Astrocyte of the cerebellum (primary cell): Measurements from ENCODE around the gene FANK1.
"Not testable (repeated sequence)": the region's sequence is repeated elsewhere in the genome, so short reads cannot be mapped to it uniquely, and the experiment has no call there.

Experiments
- DNase-seq: peaks from one replicate; pipeline ENCODE4 v3.0.0-alpha.2; 2011; ENCODE audit warnings: low read depth
- H3K4me3 ChIP-seq: 2 replicates; pipeline ENCODE4 v1.5.1; 2011; ENCODE audit warnings: mild to moderate bottlenecking, low read depth, low read length, moderate library complexity
- CTCF ChIP-seq: IDR thresholded peaks from 2 replicates; pipeline ENCODE4 v1.5.1; 2012; ENCODE audit warnings: low read length, low read depth, moderate library complexity, mild to moderate bottlenecking; ENCODE audit errors: missing control alignments
- in situ Hi-C: cut with HindIII; loops from 2 replicates; pipeline ENCODE4 v1.10.0; 2017; ENCODE audit warnings: low sequenced_read_pairs

The FANK1 gene

GRCh38 chr10:125895130-125896087 lies 955 bp upstream of the FANK1 start:
- peak overlapping the region; percentile 62 for H3K4me3 ChIP-seq
- DNase-seq, in situ Hi-C loops: not testable (repeated sequence)

GRCh38 chr10:125897317-125897716 lies 953 bp downstream of the FANK1 start:
- DNase-seq, in situ Hi-C loops: not testable (repeated sequence)
- peak overlapping the region; percentile 62 for H3K4me3 ChIP-seq

GRCh38 chr10:125900963-125901362 lies 4.6 kb downstream of the FANK1 start:
- in situ Hi-C loops, DNase-seq, H3K4me3 ChIP-seq: not testable (repeated sequence)

- H3K4me3 ChIP-seq, DNase-seq, in situ Hi-C loops: not testable (repeated sequence)
Measured at GRCh38 chr10:125903135-125903640, 6.8 kb downstream of the FANK1 start.

- H3K4me3 ChIP-seq, DNase-seq, in situ Hi-C loops: not testable (repeated sequence)
Measured at GRCh38 chr10:125905069-125905994, 9.0 kb downstream of the FANK1 start.

- H3K4me3 ChIP-seq, in situ Hi-C loops, DNase-seq: not testable (repeated sequence)
Measured at GRCh38 chr10:125907598-125907997, 11.2 kb downstream of the FANK1 start.

GRCh38 chr10:125908813-125909212 lies 12.4 kb downstream of the FANK1 start:
- H3K4me3 ChIP-seq, in situ Hi-C loops, DNase-seq: not testable (repeated sequence)

- in situ Hi-C loops, DNase-seq, H3K4me3 ChIP-seq: not testable (repeated sequence)
Measured at GRCh38 chr10:125909491-125909890, 13.1 kb downstream of the FANK1 start.

- no peak for DNase-seq
- no peak for TF ChIP-seq CTCF
- no peak overlapping the region for H3K4me3 ChIP-seq
- in situ Hi-C loops, result no loop called here
Measured at GRCh38 chr10:125911145-125911544, 14.8 kb downstream of the FANK1 start.

GRCh38 chr10:125911990-125912389 lies 15.6 kb downstream of the FANK1 start:
- H3K4me3 ChIP-seq, result no peak overlapping the region
- DNase-seq, result no peak
- TF ChIP-seq CTCF, result no peak
- in situ Hi-C loops, result no loop called here

GRCh38 chr10:125913277-125913676 lies 16.9 kb downstream of the FANK1 start:
- in situ Hi-C loops, H3K4me3 ChIP-seq, DNase-seq: not testable (repeated sequence)
